Measurements from ENCODE around the gene NBEAL2. TPM values are rescaled to one million over a fixed set of nuclear protein-coding genes. Genes with fewer than 3 reads are reported as not detected.

NBEAL2 gene
- total RNA-seq, 4 donors from 2014 or later: 317 to 865 (median 347) TPM

DNA sequence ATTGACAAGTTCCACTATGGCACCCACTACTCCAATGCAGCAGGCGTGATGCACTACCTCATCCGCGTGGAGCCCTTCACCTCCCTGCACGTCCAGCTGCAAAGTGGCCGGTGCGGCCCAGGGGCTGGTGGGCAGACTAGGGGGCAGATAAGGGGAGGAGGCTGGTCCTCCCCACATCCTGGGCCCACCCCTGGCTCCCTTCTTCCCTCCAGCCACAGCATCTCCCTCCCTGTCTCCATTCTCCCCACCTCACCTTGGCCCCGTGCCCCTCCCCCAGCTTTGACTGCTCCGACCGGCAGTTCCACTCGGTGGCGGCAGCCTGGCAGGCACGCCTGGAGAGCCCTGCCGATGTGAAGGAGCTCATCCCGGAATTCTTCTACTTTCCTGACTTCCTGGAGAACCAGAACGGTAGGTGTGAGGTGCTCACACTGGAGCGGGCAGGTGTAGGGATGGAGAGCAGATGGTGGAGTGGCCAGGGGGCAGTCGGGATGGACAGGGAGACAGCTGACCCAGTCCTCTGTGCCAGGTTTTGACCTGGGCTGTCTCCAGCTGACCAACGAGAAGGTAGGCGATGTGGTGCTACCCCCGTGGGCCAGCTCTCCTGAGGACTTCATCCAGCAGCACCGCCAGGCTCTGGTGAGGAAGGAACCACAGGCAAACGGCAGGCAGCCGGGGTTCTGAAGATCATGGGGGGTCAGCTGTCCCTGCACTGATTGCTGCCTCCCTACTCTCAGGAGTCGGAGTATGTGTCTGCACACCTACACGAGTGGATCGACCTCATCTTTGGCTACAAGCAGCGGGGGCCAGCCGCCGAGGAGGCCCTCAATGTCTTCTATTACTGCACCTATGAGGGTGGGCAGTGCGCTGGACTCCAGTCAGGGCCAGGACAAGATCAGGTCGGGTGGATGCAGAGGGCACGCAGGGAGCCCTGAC lies 26.0 kb downstream of the NBEAL2 start:
- TF ChIP-seq EP300 (IDR thresholded peaks at IDR 0.05) (no peak), POLR2A (IDR thresholded peaks at IDR 0.05) (no peak), POLR2AphosphoS5 (IDR thresholded peaks at IDR 0.05) (no peak)
- TF ChIP-seq, protein P1, sequence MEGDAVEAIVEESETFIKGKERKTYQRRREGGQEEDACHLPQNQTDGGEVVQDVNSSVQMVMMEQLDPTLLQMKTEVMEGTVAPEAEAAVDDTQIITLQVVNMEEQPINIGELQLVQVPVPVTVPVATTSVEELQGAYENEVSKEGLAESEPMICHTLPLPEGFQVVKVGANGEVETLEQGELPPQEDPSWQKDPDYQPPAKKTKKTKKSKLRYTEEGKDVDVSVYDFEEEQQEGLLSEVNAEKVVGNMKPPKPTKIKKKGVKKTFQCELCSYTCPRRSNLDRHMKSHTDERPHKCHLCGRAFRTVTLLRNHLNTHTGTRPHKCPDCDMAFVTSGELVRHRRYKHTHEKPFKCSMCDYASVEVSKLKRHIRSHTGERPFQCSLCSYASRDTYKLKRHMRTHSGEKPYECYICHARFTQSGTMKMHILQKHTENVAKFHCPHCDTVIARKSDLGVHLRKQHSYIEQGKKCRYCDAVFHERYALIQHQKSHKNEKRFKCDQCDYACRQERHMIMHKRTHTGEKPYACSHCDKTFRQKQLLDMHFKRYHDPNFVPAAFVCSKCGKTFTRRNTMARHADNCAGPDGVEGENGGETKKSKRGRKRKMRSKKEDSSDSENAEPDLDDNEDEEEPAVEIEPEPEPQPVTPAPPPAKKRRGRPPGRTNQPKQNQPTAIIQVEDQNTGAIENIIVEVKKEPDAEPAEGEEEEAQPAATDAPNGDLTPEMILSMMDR (IDR thresholded peaks at IDR 0.05): no peak
- Histone ChIP-seq H3K4me3 (no peak overlapping the region), H3K27me3 (no peaks in the 10 kb centered on the region), H3K36me3 (peaks cover 79% of the 10 kb centered on the region), H3K4me1 (peaks cover 18% of the 10 kb centered on the region), H3K9me3 (no peaks in the 10 kb centered on the region), H3K27ac (no peak overlapping the region)
- 57% methylated on average over 19 of the region's 32 CpGs for WGBS
- peak; percentile 61 to 80 for DNase-seq (ENCODE audit: low spot score in 2 of 2)

DNA sequence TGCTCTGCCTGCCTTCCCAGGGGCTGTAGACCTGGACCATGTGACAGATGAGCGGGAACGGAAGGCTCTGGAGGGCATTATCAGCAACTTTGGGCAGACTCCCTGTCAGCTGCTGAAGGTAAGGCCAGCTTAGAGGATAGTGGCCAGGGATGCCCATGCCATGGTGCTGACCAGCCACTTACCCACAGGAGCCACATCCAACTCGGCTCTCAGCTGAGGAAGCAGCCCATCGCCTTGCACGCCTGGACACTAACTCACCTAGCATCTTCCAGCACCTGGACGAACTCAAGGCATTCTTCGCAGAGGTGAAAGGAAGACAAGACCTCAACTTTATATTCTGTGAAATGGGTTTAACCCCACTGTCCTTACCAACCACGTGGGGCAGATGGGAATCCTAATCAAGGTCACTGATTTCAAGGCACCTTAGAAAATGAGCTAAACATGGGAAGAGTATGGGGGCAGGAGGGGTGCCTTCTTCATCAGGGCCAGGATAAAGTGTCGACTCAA lies 26.7 kb downstream of the NBEAL2 start:
- no peak for DNase-seq (ENCODE audit: low spot score in 2 of 2)
- Histone ChIP-seq H3K27ac (no peak overlapping the region), H3K27me3 (no peaks in the 10 kb centered on the region), H3K36me3 (peaks cover 72% of the 10 kb centered on the region), H3K4me1 (peaks cover 18% of the 10 kb centered on the region), H3K9me3 (no peaks in the 10 kb centered on the region), H3K4me3 (no peak overlapping the region)
- TF ChIP-seq, protein P1 (IDR thresholded peaks at IDR 0.05): no peak
- TF ChIP-seq POLR2A (IDR thresholded peaks at IDR 0.05) (no peak), EP300 (IDR thresholded peaks at IDR 0.05) (no peak), POLR2AphosphoS5 (IDR thresholded peaks at IDR 0.05) (no peak)
- WGBS: 88% methylated on average over 9 of the region's 9 CpGs

GRCh38 chr3:47007001-47007400 lies 27.5 kb downstream of the NBEAL2 start:
- Histone ChIP-seq H3K4me3 (no peak overlapping the region), H3K27me3 (no peaks in the 10 kb centered on the region), H3K27ac (no peak overlapping the region), H3K9me3 (no peaks in the 10 kb centered on the region), H3K36me3 (peaks cover 64% of the 10 kb centered on the region), H3K4me1 (peaks cover 18% of the 10 kb centered on the region)
- DNase-seq (ENCODE audit: low spot score in 2 of 2): no peak
- TF ChIP-seq, protein P1 (IDR thresholded peaks at IDR 0.05): no peak
- TF ChIP-seq EP300 (IDR thresholded peaks at IDR 0.05): no peak
- no peak for TF ChIP-seq POLR2AphosphoS5 (IDR thresholded peaks at IDR 0.05)
- no peak for TF ChIP-seq POLR2A (IDR thresholded peaks at IDR 0.05)
- 87% methylated on average over 3 of the region's 3 CpGs for WGBS

DNA sequence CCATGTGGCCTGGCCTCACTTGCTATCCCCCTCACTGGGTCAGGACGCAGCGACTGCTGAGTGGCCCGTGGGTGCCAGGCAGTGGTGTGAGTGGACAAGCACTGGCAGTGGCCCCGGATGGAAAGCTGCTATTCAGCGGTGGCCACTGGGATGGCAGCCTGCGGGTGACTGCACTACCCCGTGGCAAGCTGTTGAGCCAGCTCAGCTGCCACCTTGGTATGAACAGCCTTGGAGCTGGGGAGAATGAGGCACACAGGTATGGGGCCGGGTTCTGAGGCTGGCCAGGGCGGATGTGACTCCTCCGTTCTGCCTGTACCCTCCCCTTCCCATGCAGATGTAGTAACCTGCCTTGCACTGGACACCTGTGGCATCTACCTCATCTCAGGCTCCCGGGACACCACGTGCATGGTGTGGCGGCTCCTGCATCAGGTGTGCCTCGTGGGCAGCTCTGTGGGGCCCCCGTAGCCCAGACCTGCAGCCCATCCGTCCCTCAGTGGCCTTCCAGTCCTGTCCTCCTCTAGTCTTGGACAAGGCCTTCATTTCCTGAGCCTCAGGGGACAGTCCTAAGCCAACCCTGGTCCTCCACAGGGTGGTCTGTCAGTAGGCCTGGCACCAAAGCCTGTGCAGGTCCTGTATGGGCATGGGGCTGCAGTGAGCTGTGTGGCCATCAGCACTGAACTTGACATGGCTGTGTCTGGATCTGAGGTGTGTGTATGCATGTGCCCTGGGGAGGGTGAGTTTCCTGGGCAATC lies 28.2 kb downstream of the NBEAL2 start:
- peaks cover 57% of the 10 kb centered on the region for H3K36me3 ChIP-seq
- 79% methylated on average over 4 of the region's 16 CpGs for WGBS

More for the DNA sequence above, 28.2 kb downstream of the NBEAL2 start:
- Histone ChIP-seq H3K9me3 (no peaks in the 10 kb centered on the region), H3K27ac (no peak overlapping the region), H3K27me3 (no peaks in the 10 kb centered on the region), H3K4me1 (peaks cover 18% of the 10 kb centered on the region), H3K4me3 (no peak overlapping the region)
- peak; percentile 63 to 74 for DNase-seq (ENCODE audit: low spot score in 2 of 2)
- TF ChIP-seq, protein P1 (IDR thresholded peaks at IDR 0.05): no peak
- TF ChIP-seq EP300 (IDR thresholded peaks at IDR 0.05) (no peak), POLR2A (IDR thresholded peaks at IDR 0.05) (no peak), POLR2AphosphoS5 (IDR thresholded peaks at IDR 0.05) (no peak)
